Activated gamma-delta T cell (primary cell): ENCODE measurements around the gene PROSER2.

Experiments
- DNase-seq: peaks from one replicate; lab custom pipeline; 2025; lab: John Stamatoyannopoulos, UW

PROSER2 gene

GRCh38 chr10:11908536-11908935 is 85.4 kb downstream of the PROSER2 start:
- DNase-seq = no peak

- DNase-seq = no peak
These were observed 85.8 kb downstream of the PROSER2 start for GRCh38 chr10:11908991-11909390.

DNA sequence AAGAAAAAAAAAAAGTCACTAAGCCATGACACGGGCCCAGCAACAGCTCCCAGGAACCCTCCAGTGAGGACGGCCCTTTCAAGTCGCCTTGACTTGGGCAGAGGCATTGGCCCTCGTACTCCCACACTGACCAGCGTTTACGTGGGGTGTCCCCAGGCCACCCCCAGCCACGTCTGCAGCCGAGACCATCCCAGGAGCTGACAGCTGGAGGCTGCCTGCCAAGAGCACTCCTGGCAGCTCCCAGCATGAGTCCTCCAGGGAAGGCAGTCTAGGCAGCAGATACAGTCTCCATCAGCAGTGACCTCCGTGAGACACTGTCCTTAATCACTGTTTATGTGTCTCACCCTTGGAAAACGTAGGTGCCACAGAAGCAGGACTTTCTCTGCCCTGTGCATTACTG is 86.5 kb downstream of the PROSER2 start:
- no peak for DNase-seq

- DNase-seq = no peak
These were observed 86.9 kb downstream of the PROSER2 start for GRCh38 chr10:11910102-11910501.

DNA sequence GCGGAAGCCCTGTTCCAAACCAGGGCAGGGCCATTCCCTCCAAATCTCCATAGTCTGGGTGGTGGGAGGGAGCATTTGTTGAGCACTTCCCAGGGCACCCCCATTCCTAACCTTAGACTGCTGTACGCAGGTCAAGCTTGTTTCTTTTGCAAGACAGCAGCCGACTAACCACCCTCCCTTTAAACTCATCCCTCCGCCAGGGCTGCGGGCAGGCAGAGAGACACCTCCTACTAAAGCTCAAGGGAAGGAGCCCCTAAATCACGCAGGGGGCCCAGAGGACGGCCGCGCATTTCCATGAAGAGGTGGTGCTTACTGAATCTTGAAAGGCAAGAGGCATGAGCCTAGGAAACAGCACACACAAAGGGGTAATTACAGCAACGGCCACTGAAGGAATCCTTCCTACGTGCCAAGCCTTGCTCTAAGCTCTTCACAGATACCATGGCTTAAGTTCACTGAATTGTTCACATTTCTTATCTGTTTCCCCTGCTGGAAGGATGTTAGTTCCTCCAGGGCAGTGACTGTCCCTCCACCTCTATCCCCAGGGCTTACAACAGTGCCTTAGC is 90.0 kb downstream of the PROSER2 start:
- DNase-seq = no peak

DNA sequence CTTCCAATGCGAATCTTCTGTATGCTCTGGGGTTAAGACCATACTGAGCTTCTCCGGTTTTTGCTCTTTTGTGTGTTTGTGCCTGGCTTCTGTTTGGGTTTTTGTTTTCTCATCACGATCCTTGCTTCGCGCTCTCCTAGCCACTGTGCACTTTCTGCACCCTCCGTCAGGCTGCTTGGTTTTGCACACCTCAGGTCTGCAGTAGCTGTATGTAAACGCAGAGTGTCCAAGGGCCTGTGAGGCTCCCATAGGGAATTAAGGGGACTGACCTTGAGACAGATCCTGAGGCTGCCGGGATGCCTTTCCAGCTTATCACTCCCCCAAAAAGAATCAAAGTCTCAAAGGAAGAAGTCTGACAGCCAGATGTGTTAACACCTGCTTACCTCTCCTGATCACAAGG is 95.2 kb downstream of the PROSER2 start:
- DNase-seq = no peak

DNA sequence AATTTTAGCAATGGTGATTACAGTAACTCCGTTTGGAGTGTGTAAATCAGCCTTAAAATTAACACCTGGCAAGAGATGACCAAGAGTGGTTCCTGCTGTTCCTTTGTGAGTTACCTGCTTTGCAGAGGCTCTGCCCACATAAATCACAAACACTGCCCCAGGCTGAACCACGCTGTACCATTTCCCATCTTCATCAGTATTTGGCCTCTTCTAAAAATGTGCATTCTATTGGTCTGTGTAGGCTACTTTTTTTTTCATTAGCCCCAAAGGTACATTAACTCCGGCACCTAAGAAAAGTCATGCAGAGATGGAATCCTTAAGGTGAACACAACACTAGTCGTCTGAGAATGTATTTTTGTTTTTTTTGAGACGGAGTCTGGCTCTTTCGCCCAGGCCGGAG is 96.1 kb downstream of the PROSER2 start:
- no peak for DNase-seq
